RWPE2 (cell line): Measurements from ENCODE around the gene CRB2.

ENCODE experiments used
- ATAC-seq: fragments of 200-7000 bp; cut with Tn5 transposase; 3 replicates; pipeline ENCODE4 v1.9.1; 2021; ENCODE audit warnings: low read depth
- DNase-seq: peaks from one replicate; pipeline ENCODE4 v3.0.0-alpha.2; 2020; ENCODE audit warnings: low spot score
- H3K27ac ChIP-seq: fragments of 450-650 bp; 2 replicates; pipeline ENCODE4 v1.5.1; 2017; ENCODE audit warnings: mild to moderate bottlenecking; ENCODE audit not compliant: poor library complexity, severe bottlenecking
- H3K27me3 ChIP-seq: fragments of 250-450 bp; sonication (Bioruptor Pico); 2 replicates; pipeline ENCODE4 v1.5.1; 2021; ENCODE audit warnings: mild to moderate bottlenecking, moderate library complexity; ENCODE audit not compliant: insufficient read depth, poor library complexity, severe bottlenecking
- H3K36me3 ChIP-seq: fragments of 250-450 bp; sonication (Bioruptor Pico); 2 replicates; pipeline ENCODE4 v1.5.1; 2020; ENCODE audit warnings: low read depth, mild to moderate bottlenecking, moderate library complexity
- H3K4me1 ChIP-seq: fragments of 250-450 bp; sonication (Bioruptor Pico); 2 replicates; pipeline ENCODE4 v1.5.1; 2021; ENCODE audit warnings: mild to moderate bottlenecking, moderate library complexity; ENCODE audit not compliant: insufficient read depth, poor library complexity, severe bottlenecking
- H3K4me3 ChIP-seq: fragments of 250-450 bp; sonication (Bioruptor Pico); 2 replicates; pipeline ENCODE4 v1.5.1; 2021; ENCODE audit warnings: mild to moderate bottlenecking, moderate library complexity; ENCODE audit not compliant: severe bottlenecking
- H3K9me3 ChIP-seq: fragments of 250-450 bp; sonication (Bioruptor Pico); 2 replicates; pipeline ENCODE4 v1.5.1; 2021; ENCODE audit warnings: mild to moderate bottlenecking, moderate library complexity; ENCODE audit not compliant: severe bottlenecking
- TF ChIP-seq, protein P1 (sequence below): fragments of 450-650 bp; IDR thresholded peaks from one replicate; pipeline ENCODE4 v1.5.1; 2017; ENCODE audit warnings: mild to moderate bottlenecking, moderate library complexity; ENCODE audit not compliant: poor library complexity, severe bottlenecking

The CRB2 gene

DNA sequence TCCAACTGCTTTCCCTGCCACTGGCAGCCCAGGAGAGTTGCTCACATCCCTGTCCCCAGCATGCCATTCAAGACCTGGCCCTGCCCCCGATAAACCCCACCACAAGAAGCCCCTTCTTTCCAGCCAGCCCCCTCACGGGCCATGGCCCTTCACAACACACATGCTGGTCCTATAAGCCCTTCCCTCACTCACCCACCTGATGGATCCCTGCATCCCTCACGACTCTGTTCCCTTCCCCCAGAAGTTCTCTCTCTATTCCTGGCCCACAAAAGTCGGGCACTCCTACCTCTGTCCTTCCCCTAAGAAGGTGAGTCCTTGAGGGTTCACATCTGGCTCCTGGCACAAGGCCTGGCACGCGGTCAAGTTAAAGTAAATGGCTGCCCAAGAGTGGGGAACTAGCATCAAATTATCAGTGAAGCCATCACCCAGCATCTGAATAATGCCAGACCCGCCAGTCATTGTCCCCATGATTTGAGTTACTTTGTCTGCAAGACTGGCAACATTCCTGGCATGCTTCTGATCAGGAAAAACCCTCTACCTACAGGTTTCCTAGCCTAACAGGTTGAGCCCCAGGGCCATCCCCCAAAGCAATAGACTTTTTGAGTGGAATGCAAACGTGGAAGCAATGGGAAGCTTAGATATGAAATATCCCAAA is 65.9 kb downstream of the CRB2 start:
- TF ChIP-seq, protein P1, sequence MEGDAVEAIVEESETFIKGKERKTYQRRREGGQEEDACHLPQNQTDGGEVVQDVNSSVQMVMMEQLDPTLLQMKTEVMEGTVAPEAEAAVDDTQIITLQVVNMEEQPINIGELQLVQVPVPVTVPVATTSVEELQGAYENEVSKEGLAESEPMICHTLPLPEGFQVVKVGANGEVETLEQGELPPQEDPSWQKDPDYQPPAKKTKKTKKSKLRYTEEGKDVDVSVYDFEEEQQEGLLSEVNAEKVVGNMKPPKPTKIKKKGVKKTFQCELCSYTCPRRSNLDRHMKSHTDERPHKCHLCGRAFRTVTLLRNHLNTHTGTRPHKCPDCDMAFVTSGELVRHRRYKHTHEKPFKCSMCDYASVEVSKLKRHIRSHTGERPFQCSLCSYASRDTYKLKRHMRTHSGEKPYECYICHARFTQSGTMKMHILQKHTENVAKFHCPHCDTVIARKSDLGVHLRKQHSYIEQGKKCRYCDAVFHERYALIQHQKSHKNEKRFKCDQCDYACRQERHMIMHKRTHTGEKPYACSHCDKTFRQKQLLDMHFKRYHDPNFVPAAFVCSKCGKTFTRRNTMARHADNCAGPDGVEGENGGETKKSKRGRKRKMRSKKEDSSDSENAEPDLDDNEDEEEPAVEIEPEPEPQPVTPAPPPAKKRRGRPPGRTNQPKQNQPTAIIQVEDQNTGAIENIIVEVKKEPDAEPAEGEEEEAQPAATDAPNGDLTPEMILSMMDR: no peak
- H3K27me3 ChIP-seq: no peaks in the 10 kb centered on the region
- no peak overlapping the region for H3K27ac ChIP-seq
- no peak for ATAC-seq
- H3K9me3 ChIP-seq: no peaks in the 10 kb centered on the region
- H3K4me3 ChIP-seq: no peak overlapping the region
- no peak for DNase-seq
- no peaks in the 10 kb centered on the region for H3K4me1 ChIP-seq
- H3K36me3 ChIP-seq: no peaks in the 10 kb centered on the region

DNA sequence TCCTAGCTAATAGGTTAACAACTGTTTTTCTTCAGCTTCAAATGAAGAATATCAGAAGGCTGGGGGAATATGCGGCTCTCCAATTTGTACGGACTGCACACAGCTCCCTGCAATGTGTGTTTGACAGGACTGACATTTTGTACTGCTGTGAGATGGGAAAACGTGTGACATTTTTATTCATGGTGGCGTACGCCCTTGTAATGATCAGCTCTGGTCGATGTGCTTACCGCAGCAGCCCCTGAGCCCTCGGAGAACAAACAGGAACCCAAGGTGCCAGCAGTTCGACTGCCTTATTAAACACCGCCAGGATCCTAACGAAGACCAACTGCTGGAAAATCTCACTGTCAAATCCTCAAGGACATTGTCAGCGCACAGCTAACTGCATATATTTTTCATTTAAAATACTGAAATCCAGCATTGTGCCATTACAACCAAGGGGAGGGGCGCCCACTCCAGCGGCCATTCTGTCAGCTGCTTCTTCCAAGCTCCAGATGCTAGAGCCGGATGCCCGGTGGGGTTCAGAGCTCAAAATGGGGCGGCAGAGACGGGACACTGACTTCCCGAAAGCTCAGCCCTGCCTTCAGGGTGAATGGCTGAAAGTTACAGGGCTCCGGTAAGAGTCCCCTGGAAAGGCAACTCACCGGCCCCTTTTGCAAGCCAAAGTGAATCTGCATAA is 66.8 kb downstream of the CRB2 start:
- TF ChIP-seq, protein P1: no peak

DNA sequence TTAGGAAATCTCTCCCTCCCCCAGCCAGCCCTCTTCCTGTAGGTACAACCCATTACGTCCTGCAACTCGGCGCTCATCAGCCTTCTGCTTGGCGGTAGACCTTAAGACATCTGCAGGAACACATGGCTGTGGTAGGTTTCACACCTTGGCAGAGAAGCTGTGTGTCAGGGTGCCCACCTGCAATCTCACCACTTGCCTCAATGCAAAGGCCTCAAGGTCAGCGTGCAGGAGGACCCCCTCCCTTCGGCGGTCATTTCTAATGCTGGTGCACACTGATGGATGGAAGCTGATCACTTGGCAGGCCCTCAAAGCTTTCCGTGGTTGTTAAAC is 67.3 kb downstream of the CRB2 start:
- no peak for ATAC-seq
- DNase-seq: no peak
- H3K9me3 ChIP-seq: no peaks in the 10 kb centered on the region

More for the DNA sequence above, 66.8 kb downstream of the CRB2 start:
- H3K9me3 ChIP-seq: no peaks in the 10 kb centered on the region
- DNase-seq: no peak
- H3K36me3 ChIP-seq: no peaks in the 10 kb centered on the region
- H3K27ac ChIP-seq: no peak overlapping the region
- ATAC-seq: no peak
- no peak overlapping the region for H3K4me3 ChIP-seq
- H3K27me3 ChIP-seq: no peaks in the 10 kb centered on the region
- no peaks in the 10 kb centered on the region for H3K4me1 ChIP-seq

DNA sequence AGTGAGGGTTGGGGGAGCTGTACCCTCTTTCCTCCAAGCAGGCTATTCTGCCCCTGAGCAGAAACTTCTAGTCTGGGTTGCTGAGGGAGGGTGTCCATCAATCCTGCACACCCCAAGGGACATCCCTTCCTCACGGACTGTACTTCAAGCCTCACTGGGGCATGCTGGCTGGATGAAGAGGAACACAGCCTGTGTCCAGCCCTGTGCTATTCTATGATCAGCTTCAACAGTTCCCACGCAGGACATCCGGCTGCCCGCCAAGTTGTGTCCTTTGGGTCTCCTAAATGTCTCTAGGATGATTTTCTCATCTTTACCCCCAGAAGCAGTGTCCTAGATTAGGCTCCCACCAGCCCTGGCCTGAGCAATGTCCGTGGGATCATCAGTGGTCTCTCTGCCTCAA is 68.1 kb downstream of the CRB2 start:
- no peak for ATAC-seq

More for the DNA sequence above, 67.3 kb downstream of the CRB2 start:
- Histone ChIP-seq H3K4me1 (no peaks in the 10 kb centered on the region), H3K27ac (no peak overlapping the region), H3K4me3 (no peak overlapping the region), H3K27me3 (no peaks in the 10 kb centered on the region), H3K36me3 (no peaks in the 10 kb centered on the region)
- TF ChIP-seq, protein P1: no peak

More for the DNA sequence above, 68.1 kb downstream of the CRB2 start:
- H3K27me3 ChIP-seq: no peaks in the 10 kb centered on the region
- H3K27ac ChIP-seq: no peak overlapping the region
- no peaks in the 10 kb centered on the region for H3K36me3 ChIP-seq
- no peak overlapping the region for H3K4me3 ChIP-seq
- TF ChIP-seq, protein P1: no peak
- H3K4me1 ChIP-seq: no peaks in the 10 kb centered on the region
- no peak for DNase-seq
- H3K9me3 ChIP-seq: no peaks in the 10 kb centered on the region
